ENCODE results near the gene KIF24.
"Not testable (repeated sequence)": the region's sequence is repeated elsewhere in the genome, so short reads cannot be mapped to it uniquely, and the experiment has no call there.

Gene KIF24

DNA sequence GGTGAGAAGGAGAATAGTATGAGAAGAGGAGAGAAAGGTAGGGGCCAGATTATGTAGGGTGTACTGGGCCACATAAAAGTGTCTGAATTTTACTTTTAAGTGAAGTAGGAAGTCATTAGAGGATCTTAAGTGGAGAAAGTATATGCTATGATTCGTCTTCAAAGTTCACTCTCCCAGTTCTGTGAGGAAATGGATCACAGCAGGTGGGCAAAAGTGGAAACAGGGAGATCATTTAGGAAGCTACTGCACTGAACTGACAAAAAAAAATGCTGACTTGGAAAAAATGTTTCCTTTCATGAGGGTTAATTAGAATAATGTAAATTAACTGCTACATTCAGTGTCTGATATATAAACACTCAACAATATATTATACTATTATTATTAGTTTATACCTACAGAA lies 2.4 kb downstream of the KIF24 start:
- DNase-seq = no peak

DNA sequence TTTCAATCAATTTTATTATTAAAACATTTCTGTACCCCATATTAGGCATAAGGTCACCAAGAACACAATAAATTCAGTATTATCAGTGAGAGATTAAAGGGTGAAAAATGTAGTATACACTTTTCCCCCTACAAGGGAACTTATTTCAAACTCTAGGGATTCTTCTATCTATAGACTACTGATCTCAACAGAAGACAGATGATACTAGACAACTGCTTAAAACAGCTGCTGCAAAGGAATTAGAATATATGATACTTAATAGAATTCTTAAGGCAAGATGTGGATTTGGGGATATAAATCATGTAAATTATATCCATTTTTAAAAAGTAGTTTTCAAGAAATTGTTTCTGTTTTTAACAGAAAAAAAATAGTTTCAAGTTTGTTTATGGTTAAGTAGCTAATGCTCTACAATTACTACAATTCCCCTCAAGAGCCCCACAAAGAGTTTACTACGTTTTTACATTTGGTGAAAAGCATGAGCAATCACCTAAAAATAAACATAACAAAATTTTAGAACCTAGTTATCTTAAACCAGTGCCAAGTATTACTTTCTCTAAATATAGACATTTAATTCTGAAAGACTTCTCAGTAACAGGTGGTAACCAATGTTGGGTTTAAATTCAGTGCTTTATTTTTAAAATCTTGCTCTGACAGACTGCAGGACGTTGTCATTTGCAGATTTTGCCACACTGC lies 6.0 kb downstream of the KIF24 start:
- no peak for DNase-seq

DNA sequence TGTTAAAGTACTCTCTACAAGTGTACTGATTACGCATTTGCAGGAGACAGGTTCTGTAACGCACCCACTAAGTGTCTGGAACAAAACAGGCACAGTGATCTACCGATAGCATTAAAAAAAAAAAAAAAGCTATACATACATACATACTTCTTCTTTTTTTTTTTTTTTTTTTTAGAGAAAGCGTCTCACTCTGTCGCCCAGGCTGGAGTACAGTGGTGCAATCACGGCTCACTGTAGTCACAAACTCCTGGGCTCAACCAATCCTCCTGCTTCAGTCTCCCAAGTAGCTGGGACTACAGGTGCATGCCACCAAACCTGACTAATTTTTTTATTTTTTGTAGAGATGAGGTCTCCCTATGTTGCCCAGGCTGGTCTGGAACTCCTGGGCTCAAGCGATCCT lies 7.6 kb downstream of the KIF24 start:
- no peak for DNase-seq

DNA sequence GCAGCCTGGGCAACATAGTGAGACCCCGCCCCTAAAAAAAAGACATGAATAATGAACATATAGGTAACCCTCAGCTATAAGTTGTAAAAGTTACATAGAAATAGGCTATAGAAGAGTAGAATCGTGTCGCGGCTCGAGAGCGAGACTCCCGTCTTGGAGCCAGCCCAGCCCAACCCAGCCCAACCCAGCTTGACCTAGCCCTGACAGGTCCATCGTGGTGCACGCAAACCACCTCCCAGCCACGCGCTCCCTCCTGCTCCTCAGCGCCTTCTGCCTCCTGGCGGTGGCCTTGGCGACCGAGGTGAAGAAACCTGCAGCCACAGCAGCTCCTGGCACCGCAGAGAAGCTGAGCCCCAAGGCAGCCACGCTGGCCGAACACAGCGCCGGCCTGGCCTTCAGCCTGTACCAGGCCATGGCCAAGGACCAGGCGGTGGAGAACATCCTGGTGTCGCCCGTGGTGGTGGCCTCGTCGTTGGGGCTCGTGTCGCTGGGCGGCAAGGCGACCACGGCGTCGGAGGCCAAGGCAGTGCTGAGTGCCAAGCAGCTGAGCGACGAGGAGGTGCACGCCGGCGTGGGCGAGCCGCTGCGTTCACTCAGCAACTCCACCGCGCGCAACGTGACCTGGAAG lies 10.8 kb downstream of the KIF24 start:
- no peak for DNase-seq

DNA sequence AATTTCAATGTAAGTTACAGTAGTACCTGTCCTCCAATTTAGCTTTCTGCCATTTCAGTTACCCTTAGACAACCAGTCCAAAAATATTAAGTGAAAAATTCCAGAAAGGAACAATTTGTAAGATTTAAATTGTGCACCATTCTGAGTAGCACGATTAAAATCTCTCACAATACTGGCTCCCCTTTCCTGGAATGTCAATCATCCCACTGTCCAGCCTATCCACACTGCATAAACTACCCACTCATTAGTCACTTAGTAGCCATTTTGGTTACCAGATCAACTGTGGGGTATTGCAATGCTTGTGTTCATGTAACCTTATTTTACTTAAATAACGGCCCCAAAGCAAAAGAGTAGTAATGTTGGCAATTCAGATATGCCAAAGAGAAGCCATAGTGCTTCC lies 11.6 kb downstream of the KIF24 start:
- DNase-seq = no peak

DNA sequence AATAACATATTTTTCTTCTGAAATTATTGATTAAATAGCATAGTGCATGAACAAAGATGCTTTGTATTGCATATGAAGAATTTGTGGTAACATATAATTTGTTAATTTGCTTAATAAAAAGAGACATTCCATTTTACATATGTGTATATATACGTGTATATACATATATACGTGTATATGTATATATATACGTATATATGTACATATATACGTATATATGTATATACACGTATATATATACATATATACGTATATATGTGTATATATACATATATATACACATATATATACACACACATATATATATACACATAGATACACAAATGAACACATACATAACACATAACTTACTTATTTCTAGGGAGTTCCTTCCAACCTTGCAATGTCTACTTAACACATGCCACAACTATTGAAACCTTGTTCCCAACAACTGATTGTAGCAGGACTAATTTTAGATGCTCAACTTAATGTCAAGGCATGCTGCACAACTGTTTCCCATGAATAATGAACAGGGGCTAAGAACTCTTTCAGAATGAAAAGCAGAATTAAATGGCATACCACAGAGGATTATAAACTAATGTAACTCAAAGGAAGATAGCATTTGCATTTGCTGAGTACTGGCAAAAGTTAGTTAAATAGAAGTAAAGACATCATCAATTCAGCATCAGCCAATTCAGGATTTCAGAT lies 17.4 kb downstream of the KIF24 start:
- DNase-seq = no peak

DNA sequence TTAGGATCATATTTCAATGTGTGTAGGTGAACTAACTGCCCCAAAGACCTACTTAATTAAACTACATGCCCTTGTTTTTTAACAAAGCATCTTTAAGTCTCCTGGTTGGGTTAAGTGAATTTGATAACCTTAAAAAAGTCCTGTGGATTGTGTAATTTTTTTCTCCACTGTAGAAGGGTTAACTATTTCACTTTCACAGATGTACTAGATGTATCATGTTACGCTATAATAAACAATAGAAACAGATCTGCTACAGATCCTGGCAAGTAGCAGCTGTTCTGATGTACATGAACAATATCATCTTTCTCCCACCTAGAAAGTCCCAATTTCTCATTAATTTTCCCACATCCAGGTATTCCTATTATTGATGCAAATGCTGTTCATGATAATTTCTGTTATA lies 18.9 kb downstream of the KIF24 start:
- DNase-seq = peak; percentile 72

DNA sequence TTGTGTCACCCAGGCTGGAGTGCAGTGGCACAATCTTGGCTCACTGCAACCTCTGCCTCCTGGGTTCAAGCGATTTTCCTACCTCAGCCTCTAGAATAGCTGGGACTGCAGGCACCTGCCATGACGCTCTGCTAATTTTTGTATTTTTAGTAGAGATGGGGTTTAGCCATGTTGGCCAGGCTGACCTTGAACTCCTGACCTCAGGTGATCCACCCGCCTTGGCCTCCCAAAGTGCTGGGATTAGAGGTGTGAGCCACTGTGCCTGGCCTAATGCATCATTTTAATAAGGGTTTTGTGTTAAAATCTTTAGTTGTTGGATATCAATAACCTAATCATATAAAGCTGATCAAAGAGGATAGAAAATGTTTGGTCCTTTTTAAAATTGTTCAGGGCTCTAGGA lies 20.8 kb downstream of the KIF24 start:
- not testable (repeated sequence) for DNase-seq

DNA sequence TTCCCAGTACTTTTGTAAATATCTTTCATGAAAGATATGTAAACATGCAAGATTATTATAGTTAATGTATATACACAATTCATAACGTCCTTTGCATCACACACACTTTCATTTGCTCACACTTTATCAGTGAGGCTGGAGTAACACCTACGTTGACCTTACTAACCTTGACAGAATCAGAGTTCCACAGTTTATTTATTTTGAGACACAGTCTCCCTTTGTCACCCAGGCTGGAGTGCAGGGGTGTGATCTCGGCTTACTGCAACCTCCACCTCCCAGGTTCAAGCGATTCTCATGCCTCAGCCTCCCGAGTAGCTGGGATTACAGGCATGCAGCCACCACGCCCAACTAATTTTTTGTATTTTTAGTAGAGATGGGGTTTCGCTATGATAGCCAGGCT lies 28.0 kb downstream of the KIF24 start:
- not testable (repeated sequence) for DNase-seq

DNA sequence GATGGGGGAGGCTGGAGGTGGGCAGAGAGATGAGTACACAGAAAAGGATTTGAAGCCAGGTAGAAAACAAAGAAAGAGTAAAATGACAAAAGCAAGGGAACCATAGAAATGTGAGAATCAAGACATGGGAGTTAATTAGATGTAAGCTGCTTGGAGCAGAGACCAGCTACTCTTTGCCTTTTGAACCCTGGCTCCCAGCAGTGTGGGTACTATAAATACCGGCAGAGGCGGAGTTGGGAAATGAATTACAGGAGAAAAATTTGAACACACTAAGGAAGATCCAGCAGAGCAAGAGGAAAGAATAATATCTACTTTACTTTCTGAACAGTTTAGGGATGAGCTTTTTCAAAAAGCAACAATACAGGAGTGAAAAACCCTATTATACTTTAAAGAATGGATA lies 36.5 kb downstream of the KIF24 start:
- DNase-seq = no peak

DNA sequence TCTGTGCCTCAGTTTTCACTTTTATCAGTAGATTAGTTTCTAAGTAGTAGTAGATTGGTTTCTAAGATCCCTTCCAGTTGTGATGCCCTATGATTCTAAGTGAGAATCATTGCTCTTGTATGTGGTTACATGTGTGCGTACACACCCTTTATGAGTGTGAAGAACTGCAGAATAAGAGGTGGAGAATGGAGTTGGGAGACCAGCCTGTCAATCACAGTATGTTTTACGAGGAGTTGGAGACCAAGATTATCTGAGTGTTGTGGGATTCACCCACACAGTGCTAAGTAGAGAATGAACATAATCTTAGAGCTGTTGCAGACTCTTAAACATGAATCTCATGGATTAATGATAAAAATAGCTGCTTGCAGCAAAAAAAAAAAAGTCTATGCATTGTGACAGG lies 37.6 kb downstream of the KIF24 start:
- DNase-seq = no peak

DNA sequence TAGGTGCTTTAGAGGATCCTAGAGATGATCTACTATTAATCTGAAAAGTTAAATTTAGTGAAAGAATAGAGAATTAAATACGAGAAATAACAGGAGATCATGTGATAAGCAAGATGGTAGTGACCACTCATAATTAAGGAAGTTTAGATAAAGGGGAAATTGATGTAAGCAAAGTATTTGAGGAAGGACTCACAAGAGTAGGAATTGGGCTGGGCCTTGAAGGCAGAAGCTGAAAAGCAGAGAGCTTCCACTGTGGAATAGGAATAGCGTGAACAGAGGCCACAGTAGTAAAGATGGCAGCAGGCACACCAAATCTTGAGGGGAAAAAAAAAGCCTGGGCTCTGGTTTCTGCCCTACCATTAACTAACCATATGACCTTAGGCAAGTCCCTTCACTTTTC lies 38.0 kb downstream of the KIF24 start:
- DNase-seq = no peak

DNA sequence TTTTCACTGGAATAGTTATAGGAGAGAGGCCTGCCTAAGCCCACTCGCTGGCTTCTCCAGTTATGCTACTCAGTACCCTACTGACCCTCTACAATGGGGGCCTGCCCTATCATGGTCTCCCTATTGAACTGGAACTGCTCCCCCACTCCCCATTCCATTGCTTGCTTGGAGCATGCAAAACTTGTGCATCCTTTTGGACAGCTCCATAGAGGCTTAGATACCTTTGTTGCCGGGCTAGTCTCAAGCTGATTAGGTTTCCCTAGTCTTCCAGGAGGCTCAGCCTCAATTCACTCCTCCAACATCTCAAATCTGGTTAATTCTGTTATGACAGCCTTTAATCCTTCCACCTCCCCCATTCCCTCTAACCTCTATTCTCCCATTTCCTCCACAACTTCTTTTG lies 39.9 kb downstream of the KIF24 start:
- DNase-seq = no peak

DNA sequence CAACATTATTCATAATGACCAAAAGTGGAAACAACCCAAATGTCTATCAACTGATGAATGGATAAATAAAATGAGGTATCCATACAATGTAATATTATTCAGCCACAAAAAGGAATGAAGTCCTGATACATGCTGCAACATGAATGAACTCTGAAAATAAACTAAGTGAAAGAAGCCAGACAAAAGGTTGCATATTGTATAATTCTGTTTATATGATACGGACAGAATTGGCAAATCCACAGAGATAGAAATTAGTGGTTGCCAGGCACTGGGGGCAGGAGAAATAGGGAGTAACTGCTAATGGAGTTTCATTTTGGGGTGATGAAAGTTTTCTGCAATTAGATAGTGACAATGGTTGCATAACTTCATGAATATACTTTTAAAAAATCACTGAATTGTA lies 47.0 kb downstream of the KIF24 start:
- DNase-seq = no peak

DNA sequence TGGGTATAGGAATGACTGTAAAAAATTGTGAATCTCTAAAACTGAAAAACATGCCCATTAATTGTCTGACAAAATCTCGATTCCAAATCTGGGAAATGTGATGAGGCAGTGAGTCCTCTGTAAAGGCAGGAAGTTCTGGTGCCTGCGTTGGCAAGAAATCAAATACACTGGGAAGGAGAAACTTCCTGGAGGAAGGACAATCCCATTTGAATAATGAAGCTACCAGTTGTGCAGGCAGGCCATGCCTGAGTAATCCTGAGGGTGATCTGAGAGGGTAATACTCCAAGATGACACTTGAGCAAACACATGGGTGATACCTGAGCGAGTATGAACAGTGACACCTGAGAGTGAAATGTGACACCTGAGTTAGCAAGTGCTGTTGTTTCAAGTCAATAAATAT lies 49.7 kb downstream of the KIF24 start:
- peak; percentile 75 for DNase-seq

All from NCI-H146 (cell line).